Spleen (tissue), 11 donors: ENCODE measurements around the gene HACD2. TPM values are rescaled to one million over a fixed set of nuclear protein-coding genes. Genes with fewer than 3 reads are reported as not detected.
"Not testable (repeated sequence)": the region's sequence is repeated elsewhere in the genome, so short reads cannot be mapped to it uniquely, and the experiment has no call there.

ENCODE experiments used
- DNase-seq: peaks from one replicate; pipeline ENCODE4 v3.0.0-alpha.2; 2020
- H3K27ac ChIP-seq, 8 donors: fragments of 200-600 bp; sonication (generic) in 7 of 8; 1 replicate in 4 of 8; 2 replicates in 4 of 8; pipeline versions ENCODE4 v1.5.0 to v1.8.0; 2016 to 2021; ENCODE audit warnings: inconsistent platforms in 4 of 8, mild to moderate bottlenecking in 4 of 8, moderate library complexity in 1 of 8
- H3K27me3 ChIP-seq, 7 donors: fragments of 200-600 bp; sonication (generic) in 6 of 7; replicated peaks in 1 of 7; 1 replicate in 4 of 7; 2 replicates in 3 of 7; pipeline versions ENCODE4 v1.5.0 to v1.8.0; 2016 to 2021; ENCODE audit warnings: inconsistent platforms in 3 of 7, mild to moderate bottlenecking in 1 of 7
- H3K36me3 ChIP-seq, 6 donors: fragments of 200-600 bp; sonication (generic) in 5 of 6; 1 replicate in 4 of 6; 2 replicates in 2 of 6; pipeline versions ENCODE4 v1.5.0 to v1.8.0; 2016 to 2021; ENCODE audit warnings: inconsistent platforms in 2 of 6
- H3K4me1 ChIP-seq, 6 donors: fragments of 200-600 bp; sonication (generic) in 5 of 6; 1 replicate in 3 of 6; 2 replicates in 3 of 6; pipeline versions ENCODE4 v1.5.0 to v1.8.0; 2016 to 2021; ENCODE audit warnings: inconsistent platforms in 3 of 6
- H3K4me3 ChIP-seq, 8 donors: fragments of 200-600 bp; sonication (generic) in 7 of 8; 1 replicate in 4 of 8; 2 replicates in 4 of 8; pipeline versions ENCODE4 v1.5.0 to v1.8.0; 2016 to 2021; ENCODE audit warnings: inconsistent platforms in 4 of 8, mild to moderate bottlenecking in 4 of 8, moderate library complexity in 2 of 8
- H3K9me3 ChIP-seq, 8 donors: fragments of 200-600 bp; sonication (generic) in 7 of 8; 1 replicate in 4 of 8; 2 replicates in 4 of 8; pipeline versions ENCODE4 v1.5.0 to v1.8.0; 2016 to 2021; ENCODE audit warnings: inconsistent platforms in 4 of 8
- CTCF ChIP-seq, 11 experiments: fragments of 200-600 bp in 7 of 11; fragments of 450-650 bp in 4 of 11; sonication (generic) in 4 of 11; IDR thresholded peaks in 8 of 11; conservative IDR thresholded peaks in 3 of 11; 1 replicate in 7 of 11; 2 replicates in 4 of 11; pipeline versions ENCODE4 v1.4.0 to v1.8.0; 2016 to 2021; ENCODE audit warnings: antibody characterized with exemption in 11 of 11, inconsistent platforms in 4 of 11, mild to moderate bottlenecking in 1 of 11
- POLR2A ChIP-seq, 3 donors: fragments of 450-650 bp; IDR thresholded peaks; one replicate each; pipeline ENCODE4 v1.5.1; 2017; ENCODE audit warnings: antibody characterized with exemption in 3 of 3, mild to moderate bottlenecking in 1 of 3
- POLR2AphosphoS5 ChIP-seq, 3 donors: sonication (generic); formaldehyde crosslinking; IDR thresholded peaks; one replicate each; pipeline ENCODE4 v1.5.1; 2017; ENCODE audit warnings: antibody characterized with exemption in 3 of 3
- WGBS, 5 donors: extraction: QIAGEN DNeasy Blood & Tissue Kit in 3 of 5; methylation state at CpG; one replicate each; pipeline versions ENCODE4 v1.1.5 to v1.1.7; 2013 to 2018; 5-methylcytosine and 5-hydroxymethylcytosine counted together
- intact Hi-C: fragments of 100-400 bp; cut with DNase I; formaldehyde crosslinking; loops from one replicate; pipeline ENCODE4 v1.15.0; 2023; ENCODE audit warnings: low total_unique reads
- polyA plus RNA-seq, 3 donors: library from polyadenylated mRNA; stranded (reverse); fragments of 200-250 nt; gene quantifications; one replicate each; pipeline ENCODE4 v1.2.1, GENCODE V29; 2013
- total RNA-seq, 7 donors: library from RNA; depleted of rRNA in 3 of 7; stranded (reverse); fragments of >200 nt in 3 of 7; fragmentation: NEBNext Ultra II Directional in 4 of 7; extraction: Animal tissue kit (Norgen Biotek cat#: 25700) in 4 of 7; gene quantifications; one replicate each; pipeline versions ENCODE4 v1.1.0 to v1.2.1, GENCODE V29; 2016 to 2021
- donor health status: healthy with polysubstance abuse.
- donor health status: DM: no; HTN: no; CAD: no; lungs with moderate emphysema.
- donor health status: DM: no; HTN: no; CAD: no.
- donor health status: Bipolar disorder and iron deficiency.
- donor health status: healthy.
- donor health status: DM: no; HTN: no; CAD: no.
- donor health status: DM: yes; HTN: yes; CAD: no.

The HACD2 gene
- total and polyA plus RNA-seq, 10 donors = 6.0 to 26.6 (median 18.9) TPM

DNA sequence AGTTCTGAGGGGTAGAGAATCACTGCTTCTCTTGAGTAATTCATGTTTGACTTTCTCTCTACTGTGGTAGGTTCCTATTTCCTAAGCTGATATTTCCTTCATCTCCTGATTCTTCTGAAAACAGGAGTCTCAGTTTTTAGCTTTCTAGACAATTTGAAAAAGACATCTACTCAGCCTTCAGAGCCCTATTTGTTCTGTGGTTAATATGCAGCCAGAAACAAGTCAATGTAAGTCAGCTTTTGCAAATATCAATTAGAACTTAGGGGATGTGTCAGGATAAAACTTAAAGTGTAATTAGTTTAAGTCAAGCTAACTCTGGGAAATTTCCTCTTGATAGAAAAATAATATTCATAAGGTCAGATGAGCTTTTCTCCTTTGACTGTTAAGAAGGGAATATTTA, 21.7 kb upstream of the HACD2 start:
- peaks cover 0 to 7% (median 0%) of the 10 kb centered on the region in 6 donors for H3K36me3 ChIP-seq
- intact Hi-C loops = no loop called here
- peaks cover 0 to 6% (median 0%) of the 10 kb centered on the region in 6 donors for H3K4me1 ChIP-seq
- TF ChIP-seq POLR2A (IDR thresholded peaks at IDR 0.05) (no peak), POLR2AphosphoS5 (IDR thresholded peaks at IDR 0.05) (no peak), CTCF (IDR thresholded peaks at IDR 0.05 in 8 of 11, conservative IDR thresholded peaks at IDR 0.05 in 3 of 11) (no peak)
- no peak for DNase-seq
- H3K27ac ChIP-seq = no peak overlapping the region
- no peak overlapping the region for H3K4me3 ChIP-seq
- H3K9me3 ChIP-seq = no peaks in the 10 kb centered on the region
- no peaks in the 10 kb centered on the region for H3K27me3 ChIP-seq

DNA sequence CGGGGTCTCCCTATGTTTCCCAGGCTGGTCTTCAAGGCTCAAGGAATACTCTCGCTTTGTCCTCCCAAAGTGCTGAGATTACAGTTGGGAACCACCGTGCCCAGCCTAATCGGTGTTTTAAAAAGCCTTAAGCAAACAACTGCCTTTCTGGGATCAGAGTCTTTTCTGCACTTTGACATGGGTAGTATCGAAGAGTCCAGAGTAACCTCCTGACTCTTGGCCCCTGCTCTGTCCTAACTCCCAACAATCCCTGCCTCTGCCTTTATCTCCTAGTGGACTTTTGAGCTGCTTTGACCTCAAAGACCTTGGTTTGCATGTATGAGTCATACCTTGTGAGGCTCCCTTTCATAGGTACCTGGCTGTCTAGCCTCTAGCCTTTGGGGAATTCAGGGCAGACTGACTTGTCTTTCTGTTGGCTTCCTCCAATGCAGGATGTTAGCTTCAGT, 21.0 kb upstream of the HACD2 start:
- Histone ChIP-seq H3K36me3 (peaks cover 0 to 4% (median 0%) of the 10 kb centered on the region in 6 donors), H3K27ac (no peak overlapping the region), H3K4me1 (peaks cover 0 to 6% (median 0%) of the 10 kb centered on the region in 6 donors), H3K9me3 (no peaks in the 10 kb centered on the region), H3K27me3 (no peaks in the 10 kb centered on the region), H3K4me3 (no peak overlapping the region)
- no peak for DNase-seq
- 82 to 99% (median 94%) methylated on average over 5 of the region's 5 CpGs for WGBS, 5 donors
- intact Hi-C loops = no loop called here
- TF ChIP-seq POLR2AphosphoS5 (IDR thresholded peaks at IDR 0.05) = no peak
- TF ChIP-seq POLR2A (IDR thresholded peaks at IDR 0.05) = no peak
- TF ChIP-seq CTCF (IDR thresholded peaks at IDR 0.05 in 8 of 11, conservative IDR thresholded peaks at IDR 0.05 in 3 of 11) = no peak

DNA sequence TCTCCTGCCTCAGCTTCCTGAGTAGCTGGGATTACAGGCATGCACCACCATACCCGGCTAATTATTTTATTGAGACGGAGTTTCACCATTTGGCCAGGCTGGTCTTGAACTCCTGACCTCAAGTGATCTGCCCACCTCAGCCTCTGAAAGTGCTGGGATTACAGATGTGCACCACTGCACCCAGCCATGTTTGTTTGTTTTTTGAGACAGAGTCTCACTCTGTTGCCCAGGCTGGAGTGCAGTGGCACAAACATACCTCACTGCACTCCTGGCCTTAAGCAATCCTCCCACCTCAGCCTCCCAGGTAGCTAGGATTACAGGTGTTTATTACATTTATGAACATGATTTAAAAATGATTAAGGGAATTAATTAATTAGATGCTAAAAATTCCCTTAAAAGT, 18.3 kb upstream of the HACD2 start:
- DNase-seq, intact Hi-C loops, H3K9me3 ChIP-seq, H3K27me3 ChIP-seq, H3K27ac ChIP-seq, H3K4me1 ChIP-seq, H3K4me3 ChIP-seq: not testable (repeated sequence)
- H3K36me3 ChIP-seq = peaks cover 0 to 14% (median 0%) of the 10 kb centered on the region in 6 donors
- WGBS, 5 donors = 50 to 97% (median 82%) methylated on average over 2 of the region's 2 CpGs

DNA sequence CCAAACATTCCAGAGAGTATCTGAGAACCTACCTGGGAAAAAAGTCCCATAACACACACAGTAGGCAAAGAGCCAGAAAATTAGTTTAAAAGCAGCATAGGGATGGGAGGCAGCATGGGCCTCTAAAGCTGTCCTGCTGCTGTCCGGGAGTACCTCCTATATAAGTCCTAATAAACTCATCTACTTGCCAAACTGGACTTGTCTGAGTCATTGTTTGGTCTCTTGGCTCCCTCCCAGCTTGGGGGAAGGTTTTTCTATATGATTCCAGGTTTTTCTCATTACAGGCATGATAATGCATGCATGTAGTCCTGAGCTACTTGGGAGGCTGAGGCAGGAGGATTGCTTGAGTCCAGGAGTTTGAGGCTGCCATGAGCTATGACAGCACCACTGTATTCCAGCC, 17.5 kb upstream of the HACD2 start:
- Histone ChIP-seq H3K4me3 (no peak overlapping the region), H3K9me3 (no peaks in the 10 kb centered on the region), H3K4me1 (no peaks in the 10 kb centered on the region), H3K27me3 (no peaks in the 10 kb centered on the region), H3K27ac (no peak overlapping the region), H3K36me3 (peaks cover 0 to 14% (median 0%) of the 10 kb centered on the region in 6 donors)
- no peak for TF ChIP-seq POLR2A (IDR thresholded peaks at IDR 0.05)
- TF ChIP-seq POLR2AphosphoS5 (IDR thresholded peaks at IDR 0.05) = no peak
- TF ChIP-seq CTCF (IDR thresholded peaks at IDR 0.05 in 8 of 11, conservative IDR thresholded peaks at IDR 0.05 in 3 of 11) = no peak
- intact Hi-C loops = no loop called here
- 94 to 100% (median 100%) methylated on average over 1 of the region's 1 CpG for WGBS, 5 donors
- no peak for DNase-seq

GRCh38 chr3:123600863-123601262, 16.0 kb upstream of the HACD2 start:
- H3K4me1 ChIP-seq, DNase-seq, H3K4me3 ChIP-seq, intact Hi-C loops, H3K27ac ChIP-seq, H3K9me3 ChIP-seq, H3K27me3 ChIP-seq: not testable (repeated sequence)
- peaks cover 0 to 14% (median 0%) of the 10 kb centered on the region in 6 donors for H3K36me3 ChIP-seq
